Measurements from ENCODE around the gene PDE4A. TPM values are rescaled to one million over a fixed set of nuclear protein-coding genes. Genes with fewer than 3 reads are reported as not detected.

The PDE4A gene
- total and polyA plus RNA-seq, 2 of the 13 experiments (the other 11 are each of a cell fraction or from before 2014, with no cell fraction given), result 1.1 to 4.1 TPM

DNA sequence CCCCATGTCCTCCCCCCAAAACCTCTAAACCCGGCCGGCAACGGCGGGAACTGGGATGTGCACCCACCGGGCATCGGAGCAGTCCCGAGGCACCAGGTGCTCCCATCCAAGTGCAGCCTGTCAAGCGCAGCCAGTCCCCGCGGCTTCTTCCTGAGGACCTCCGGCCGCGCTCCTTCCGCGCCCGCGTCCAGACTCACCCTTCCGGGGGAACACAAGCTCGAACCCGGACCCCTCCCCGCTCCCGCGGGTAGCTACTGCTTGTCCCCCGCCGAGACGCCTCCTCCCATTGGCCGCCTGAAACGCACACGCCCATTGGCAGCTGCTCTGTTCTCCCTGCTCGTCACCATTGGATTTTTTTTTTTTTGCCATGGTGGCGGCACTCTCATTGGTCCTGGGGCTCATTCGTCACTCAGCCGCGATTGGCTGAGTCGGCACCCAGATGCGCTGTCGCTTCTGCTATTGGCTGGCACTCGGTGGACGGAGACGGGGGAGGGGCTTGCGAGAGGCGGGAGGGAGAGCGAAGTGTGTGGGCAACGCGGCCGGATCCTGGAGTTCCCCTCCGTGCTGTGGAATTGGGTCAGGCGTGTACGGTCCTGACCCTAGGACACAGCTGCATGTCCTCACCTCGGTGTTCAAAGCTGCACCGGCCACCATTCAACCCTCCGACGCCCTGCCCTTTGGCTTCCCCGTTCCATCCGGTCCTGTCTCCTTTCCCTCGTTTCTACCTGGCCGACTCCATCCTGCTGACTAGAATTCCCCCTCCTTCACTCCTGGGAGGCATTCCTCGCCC is 39.8 kb upstream of the PDE4A start, which contains the start of gene TYK2 (continued):
- TF ChIP-seq, protein P1, sequence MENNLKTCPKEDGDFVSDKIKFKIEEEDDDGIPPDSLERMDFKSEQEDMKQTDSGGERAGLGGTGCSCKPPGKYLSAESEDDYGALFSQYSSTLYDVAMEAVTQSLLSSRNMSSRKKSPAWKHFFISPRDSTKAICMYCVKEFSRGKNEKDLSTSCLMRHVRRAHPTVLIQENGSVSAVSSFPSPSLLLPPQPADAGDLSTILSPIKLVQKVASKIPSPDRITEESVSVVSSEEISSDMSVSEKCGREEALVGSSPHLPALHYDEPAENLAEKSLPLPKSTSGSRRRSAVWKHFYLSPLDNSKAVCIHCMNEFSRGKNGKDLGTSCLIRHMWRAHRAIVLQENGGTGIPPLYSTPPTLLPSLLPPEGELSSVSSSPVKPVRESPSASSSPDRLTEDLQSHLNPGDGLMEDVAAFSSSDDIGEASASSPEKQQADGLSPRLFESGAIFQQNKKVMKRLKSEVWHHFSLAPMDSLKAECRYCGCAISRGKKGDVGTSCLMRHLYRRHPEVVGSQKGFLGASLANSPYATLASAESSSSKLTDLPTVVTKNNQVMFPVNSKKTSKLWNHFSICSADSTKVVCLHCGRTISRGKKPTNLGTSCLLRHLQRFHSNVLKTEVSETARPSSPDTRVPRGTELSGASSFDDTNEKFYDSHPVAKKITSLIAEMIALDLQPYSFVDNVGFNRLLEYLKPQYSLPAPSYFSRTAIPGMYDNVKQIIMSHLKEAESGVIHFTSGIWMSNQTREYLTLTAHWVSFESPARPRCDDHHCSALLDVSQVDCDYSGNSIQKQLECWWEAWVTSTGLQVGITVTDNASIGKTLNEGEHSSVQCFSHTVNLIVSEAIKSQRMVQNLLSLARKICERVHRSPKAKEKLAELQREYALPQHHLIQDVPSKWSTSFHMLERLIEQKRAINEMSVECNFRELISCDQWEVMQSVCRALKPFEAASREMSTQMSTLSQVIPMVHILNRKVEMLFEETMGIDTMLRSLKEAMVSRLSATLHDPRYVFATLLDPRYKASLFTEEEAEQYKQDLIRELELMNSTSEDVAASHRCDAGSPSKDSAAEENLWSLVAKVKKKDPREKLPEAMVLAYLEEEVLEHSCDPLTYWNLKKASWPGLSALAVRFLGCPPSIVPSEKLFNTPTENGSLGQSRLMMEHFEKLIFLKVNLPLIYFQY (CRISPR knock-in tag; IDR thresholded peaks at IDR 0.05; ENCODE audit: borderline replicate concordance), result peak; percentile 78
- TF ChIP-seq ZNF121 (CRISPR knock-in tag; IDR thresholded peaks at IDR 0.05) (peak; percentile 53; the same call in 1 of the 2 replicates), ZNF547 (CRISPR knock-in tag; IDR thresholded peaks at IDR 0.05) (peak; percentile 64; the same call in 1 of the 2 replicates), ZNF256 (CRISPR knock-in tag; conservative IDR thresholded peaks at IDR 0.05) (no peak), NFE2L2 (IDR thresholded peaks at IDR 0.05; ENCODE audit: low read length) (no peak), ZNF292 (CRISPR knock-in tag; IDR thresholded peaks at IDR 0.05; ENCODE audit: borderline replicate concordance, low read depth) (no peak), ZNF274 (CRISPR knock-in tag; IDR thresholded peaks at IDR 0.05) (no peak; the same call in 1 of the 2 replicates), POLR2AphosphoS2 (IDR thresholded peaks at IDR 0.05; ENCODE audit: low read depth, low read length) (no peak), TBL1XR1 (IDR thresholded peaks at IDR 0.05; ENCODE audit: borderline replicate concordance, low read length, partially characterized antibody) (no peak), MAF1 (CRISPR knock-in tag; IDR thresholded peaks at IDR 0.05; ENCODE audit: borderline replicate concordance) (no peak), ZMYM3 (CRISPR knock-in tag; IDR thresholded peaks at IDR 0.05) (no peak), ZNF792 (CRISPR knock-in tag; IDR thresholded peaks at IDR 0.05) (peak; percentile 25; the same call in 1 of the 2 replicates), MYC (CRISPR knock-in tag; IDR thresholded peaks at IDR 0.05; ENCODE audit: borderline replicate concordance) (peak; percentile 76; the same call in 1 of the 2 replicates), ELF1 (CRISPR knock-in tag; IDR thresholded peaks at IDR 0.05) (peak; percentile 79), PLRG1 (conservative IDR thresholded peaks at IDR 0.05) (no peak), ZNF687 (CRISPR knock-in tag; IDR thresholded peaks at IDR 0.05) (peak; percentile 96), BCL3 (CRISPR knock-in tag; IDR thresholded peaks at IDR 0.05) (no peak; the same call in 1 of the 2 replicates), ZNF468 (CRISPR knock-in tag; IDR thresholded peaks at IDR 0.05) (0 out of 2 replicates have a peak, but pooled peaks have one; percentile 64)
- TF ChIP-seq, protein P2, sequence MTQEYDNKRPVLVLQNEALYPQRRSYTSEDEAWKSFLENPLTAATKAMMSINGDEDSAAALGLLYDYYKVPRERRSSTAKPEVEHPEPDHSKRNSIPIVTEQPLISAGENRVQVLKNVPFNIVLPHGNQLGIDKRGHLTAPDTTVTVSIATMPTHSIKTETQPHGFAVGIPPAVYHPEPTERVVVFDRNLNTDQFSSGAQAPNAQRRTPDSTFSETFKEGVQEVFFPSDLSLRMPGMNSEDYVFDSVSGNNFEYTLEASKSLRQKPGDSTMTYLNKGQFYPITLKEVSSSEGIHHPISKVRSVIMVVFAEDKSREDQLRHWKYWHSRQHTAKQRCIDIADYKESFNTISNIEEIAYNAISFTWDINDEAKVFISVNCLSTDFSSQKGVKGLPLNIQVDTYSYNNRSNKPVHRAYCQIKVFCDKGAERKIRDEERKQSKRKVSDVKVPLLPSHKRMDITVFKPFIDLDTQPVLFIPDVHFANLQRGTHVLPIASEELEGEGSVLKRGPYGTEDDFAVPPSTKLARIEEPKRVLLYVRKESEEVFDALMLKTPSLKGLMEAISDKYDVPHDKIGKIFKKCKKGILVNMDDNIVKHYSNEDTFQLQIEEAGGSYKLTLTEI (CRISPR knock-in tag; conservative IDR thresholded peaks at IDR 0.05), result no peak
